Limb (tissue), 2 donors: ENCODE measurements around the gene RASSF7.

Source experiments
- DNase-seq, 2 donors: peaks; one replicate each; pipeline ENCODE4 v3.0.0-alpha.2; 2016; ENCODE audit errors: extremely low spot score in 2 of 2

The RASSF7 gene

DNA sequence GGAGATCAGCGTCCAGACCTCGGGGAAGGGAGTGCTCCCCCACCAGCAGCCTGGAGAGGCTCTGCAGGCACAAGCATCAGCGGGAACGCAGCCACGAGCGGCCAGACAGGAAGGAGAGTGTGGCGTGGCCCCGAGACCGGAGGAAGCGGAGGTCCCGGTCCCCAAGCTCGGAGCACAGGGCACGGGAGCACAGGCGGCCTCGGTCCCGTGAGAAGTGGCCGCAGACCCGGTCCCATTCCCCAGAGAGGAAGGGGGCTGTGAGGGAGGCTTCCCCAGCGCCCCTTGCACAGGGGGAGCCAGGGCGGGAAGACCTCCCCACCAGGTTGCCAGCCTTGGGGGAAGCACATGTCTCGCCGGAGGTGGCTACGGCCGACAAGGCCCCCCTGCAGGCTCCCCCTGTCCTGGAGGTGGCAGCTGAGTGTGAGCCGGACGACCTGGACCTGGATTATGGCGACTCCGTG lies 48.1 kb downstream of the RASSF7 start:
- no peak for DNase-seq

DNA sequence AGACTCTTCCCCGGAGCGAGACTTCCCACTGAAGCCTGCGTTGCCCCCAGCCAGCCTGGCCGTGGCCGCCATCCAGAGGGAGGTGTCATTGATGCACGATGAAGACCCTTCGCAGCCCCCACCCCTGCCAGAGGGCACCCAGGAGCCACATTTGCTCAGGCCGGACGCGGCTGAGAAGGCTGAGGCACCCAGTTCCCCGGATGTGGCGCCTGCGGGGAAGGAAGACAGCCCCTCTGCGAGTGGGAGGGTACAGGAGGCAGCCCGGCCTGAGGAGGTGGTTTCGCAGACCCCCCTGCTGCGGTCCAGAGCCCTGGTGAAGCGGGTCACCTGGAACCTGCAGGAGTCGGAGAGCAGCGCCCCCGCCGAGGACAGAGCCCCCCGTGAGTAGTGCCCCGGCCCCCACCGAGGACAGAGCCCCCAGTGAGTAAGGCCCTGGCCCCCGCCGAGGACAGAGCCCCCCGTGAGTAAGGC lies 48.6 kb downstream of the RASSF7 start:
- DNase-seq = no peak

DNA sequence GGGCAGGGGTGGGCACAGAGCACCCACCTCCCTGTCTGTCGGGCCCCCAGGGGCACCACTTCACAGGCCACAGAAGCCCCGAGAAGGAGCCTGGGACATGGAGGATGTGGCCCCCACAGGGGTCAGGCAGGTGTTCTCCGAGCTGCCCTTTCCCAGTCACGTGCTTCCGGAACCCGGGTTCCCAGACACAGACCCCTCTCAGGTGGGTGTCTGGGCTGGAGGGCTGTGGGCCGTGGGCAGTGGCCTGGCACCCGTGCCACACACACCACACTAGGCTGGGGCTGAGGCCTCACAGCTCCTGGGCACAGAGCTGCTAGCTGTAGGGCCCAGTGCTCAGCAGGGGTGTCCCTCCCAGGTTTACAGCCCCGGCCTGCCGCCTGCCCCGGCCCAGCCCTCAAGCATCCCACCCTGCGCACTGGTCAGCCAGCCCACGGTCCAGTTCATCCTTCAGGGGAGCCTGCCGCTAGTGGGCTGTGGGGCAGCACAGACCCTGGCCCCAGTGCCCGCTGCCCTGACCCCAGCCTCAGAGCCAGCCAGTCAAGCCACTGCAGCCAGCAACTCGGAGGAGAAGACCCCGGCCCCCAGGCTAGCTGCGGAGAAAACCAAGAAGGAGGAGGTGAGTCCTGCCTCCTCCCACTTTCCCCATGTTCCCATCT lies 49.5 kb downstream of the RASSF7 start:
- DNase-seq = no peak

DNA sequence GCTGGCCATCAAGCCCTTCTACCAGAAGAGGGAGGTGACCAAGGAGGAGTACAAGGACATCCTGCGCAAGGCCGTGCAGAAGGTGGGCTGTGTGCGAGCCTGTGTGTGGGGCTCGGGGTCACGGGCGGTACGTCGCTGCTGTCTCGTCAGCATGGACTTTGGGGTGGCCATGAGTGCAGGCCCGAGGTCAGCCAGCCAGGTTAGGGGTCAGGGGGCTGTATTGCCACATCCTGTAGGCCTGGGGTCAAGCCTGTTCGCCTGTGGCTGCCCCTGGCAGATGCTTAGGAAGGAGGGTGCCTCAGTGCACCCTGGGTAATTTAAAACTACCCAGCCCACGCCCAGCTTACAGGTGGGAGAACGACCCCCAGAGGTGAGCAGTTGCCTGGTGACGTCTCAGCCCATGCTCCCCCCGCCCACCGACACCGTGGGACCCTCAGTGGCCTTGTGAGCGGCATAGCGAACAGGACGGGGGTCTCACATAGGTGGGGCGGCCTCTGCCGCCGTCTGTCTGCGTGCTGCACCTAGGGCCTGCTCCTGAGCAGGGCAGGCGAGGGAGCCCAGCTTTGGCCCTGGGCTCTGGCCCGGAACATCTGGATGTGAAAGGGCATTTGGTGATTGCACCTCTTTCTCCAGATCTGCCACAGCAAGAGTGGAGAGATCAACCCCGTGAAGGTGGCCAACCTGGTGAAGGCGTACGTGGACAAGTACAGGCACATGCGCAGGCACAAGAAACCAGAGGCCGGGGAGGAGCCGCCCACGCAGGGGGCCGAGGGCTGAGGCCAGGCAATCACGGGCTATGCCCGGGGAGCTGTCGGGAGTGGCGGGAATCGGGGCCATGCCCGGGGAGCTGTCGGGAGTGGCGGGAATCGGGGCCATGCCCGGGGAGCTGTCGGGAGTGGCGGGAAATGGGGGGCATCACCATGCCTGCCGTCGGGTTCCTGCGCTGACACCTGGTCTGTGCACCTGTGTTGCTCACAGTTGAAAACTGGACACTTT lies 50.5 kb downstream of the RASSF7 start:
- DNase-seq = no peak

DNA sequence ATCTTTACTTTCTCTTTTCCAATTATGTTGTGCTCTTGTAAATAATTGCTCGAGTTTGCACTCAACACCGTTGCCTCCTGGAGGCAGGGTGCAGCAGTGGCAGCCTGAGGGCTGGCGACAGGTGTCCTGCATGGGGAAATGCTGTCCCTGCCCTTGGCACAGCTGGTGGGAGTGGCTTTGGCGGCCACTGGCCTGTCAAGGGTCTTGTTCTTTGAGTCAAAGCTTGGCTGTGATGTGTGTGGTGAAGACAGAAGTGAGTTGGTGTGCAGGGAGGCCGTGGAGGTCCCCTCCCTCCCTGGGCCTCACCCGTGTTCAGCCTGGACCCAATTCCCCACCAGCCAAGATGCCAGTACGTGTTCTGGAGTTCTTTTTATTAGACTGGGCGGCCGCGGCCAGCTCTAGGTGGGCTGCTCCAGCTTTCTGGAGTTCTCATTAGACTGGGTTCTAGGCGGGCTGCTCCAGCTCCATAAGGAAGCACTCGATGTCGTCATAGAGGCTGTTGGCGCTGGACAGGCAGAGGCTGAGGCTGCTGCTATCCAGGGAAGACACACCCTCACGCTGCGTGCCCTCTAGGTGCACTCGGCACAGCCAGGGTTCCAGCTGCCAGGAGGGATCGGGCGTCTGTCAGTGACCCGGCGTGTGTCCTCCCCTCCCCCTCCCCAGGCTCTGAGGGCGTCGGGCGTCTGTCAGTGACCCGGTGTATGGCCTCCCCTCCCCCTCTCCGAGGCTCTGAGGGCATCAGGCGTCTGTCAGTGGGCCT lies 51.6 kb downstream of the RASSF7 start:
- DNase-seq = no peak

DNA sequence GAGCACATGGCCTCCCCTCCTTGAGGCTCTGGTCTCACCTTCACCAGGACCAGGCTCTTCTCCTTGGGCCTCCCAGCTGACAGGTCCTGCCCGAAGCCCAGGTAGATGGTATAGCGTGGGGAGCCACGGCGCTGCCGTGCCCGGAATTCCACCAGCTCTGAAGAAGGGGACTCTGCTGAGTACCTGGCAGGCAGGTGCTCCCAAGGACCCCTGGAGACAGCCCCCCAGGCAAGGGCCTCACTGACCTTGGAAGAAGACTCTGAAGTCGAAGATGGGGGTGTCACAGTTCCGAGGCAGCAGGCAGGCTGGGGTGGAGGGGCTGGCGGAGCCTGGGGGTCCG lies 52.2 kb downstream of the RASSF7 start:
- DNase-seq = no peak

DNA sequence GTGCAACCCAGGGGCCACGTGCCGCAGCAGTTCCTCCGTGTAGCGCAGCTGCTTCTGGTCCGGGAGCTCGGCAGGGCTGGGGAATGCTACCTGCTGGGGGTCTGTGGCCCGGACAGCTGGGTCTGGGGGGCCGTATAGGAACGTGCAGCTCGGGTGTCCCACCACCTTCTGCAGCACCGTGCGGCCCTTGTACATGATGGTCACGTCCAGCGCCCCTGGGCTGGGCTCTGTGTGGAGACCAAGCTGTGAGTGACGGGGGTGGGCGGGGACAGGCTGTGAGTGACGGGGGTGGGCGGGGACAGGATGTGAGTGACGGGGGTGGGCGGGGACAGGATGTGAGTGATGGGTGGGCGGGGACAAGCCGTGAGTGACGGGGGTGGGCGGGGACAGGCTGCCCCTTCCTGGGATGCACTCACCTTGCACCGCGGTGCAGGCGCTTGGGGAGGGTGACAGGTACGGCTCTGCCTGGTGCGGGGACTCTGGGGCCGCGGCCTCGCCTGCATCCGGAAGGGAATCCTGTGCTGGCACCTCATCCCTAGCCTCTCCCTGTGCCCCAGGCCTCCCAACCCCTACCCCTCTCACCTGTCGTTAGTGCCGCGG lies 52.7 kb downstream of the RASSF7 start:
- peak in 1 of 2 donors; percentile 68 for DNase-seq
